Activated naive CD8-positive, alpha-beta T cell treated with anti-CD3 and anti-CD28 coated beads, Interleukin-2, amount 50 U/mL, for 24 hours (primary cell): ENCODE data around the gene VMO1.
A peak's percentile ranks its signal among the peaks of the same experiment; 100 is the strongest.

Experiments
- ATAC-seq: fragments of 150-1000 bp; cut with Tn5 transposase; one replicate; pipeline ENCODE4 v1.10.0; 2021
- DNase-seq: peaks from one replicate; pipeline ENCODE4 v3.0.0; 2021
- H3K27ac Mint-ChIP-seq: one replicate; pipeline ENCODE4 v1.8.0; 2021; ENCODE audit warnings: mild to moderate bottlenecking, mixed read lengths
- H3K27me3 Mint-ChIP-seq: one replicate; pipeline ENCODE4 v1.8.0; 2021; ENCODE audit warnings: mixed read lengths
- H3K36me3 Mint-ChIP-seq: one replicate; pipeline ENCODE4 v1.8.0; 2021; ENCODE audit warnings: low read depth, mixed read lengths
- H3K4me1 Mint-ChIP-seq: one replicate; pipeline ENCODE4 v1.8.0; 2021; ENCODE audit warnings: mixed read lengths
- H3K4me3 Mint-ChIP-seq: one replicate; pipeline ENCODE4 v1.8.0; 2021; ENCODE audit warnings: mild to moderate bottlenecking, moderate library complexity, mixed read lengths
- H3K9me3 Mint-ChIP-seq: one replicate; pipeline ENCODE4 v1.8.0; 2021; ENCODE audit warnings: mixed read lengths

The VMO1 gene

GRCh38 chr17:4786516-4786915, 352 bp upstream of the VMO1 start:
- peaks cover 27% of the 10 kb centered on the region for H3K4me1 Mint-ChIP-seq
- no peak overlapping the region for H3K27ac Mint-ChIP-seq
- no peaks in the 10 kb centered on the region for H3K9me3 Mint-ChIP-seq
- peaks cover 63% of the 10 kb centered on the region for H3K27me3 Mint-ChIP-seq
- no peak overlapping the region for H3K4me3 Mint-ChIP-seq
- ATAC-seq (no peak), DNase-seq (no peak)
- H3K36me3 Mint-ChIP-seq = peaks cover 2% of the 10 kb centered on the region

DNA sequence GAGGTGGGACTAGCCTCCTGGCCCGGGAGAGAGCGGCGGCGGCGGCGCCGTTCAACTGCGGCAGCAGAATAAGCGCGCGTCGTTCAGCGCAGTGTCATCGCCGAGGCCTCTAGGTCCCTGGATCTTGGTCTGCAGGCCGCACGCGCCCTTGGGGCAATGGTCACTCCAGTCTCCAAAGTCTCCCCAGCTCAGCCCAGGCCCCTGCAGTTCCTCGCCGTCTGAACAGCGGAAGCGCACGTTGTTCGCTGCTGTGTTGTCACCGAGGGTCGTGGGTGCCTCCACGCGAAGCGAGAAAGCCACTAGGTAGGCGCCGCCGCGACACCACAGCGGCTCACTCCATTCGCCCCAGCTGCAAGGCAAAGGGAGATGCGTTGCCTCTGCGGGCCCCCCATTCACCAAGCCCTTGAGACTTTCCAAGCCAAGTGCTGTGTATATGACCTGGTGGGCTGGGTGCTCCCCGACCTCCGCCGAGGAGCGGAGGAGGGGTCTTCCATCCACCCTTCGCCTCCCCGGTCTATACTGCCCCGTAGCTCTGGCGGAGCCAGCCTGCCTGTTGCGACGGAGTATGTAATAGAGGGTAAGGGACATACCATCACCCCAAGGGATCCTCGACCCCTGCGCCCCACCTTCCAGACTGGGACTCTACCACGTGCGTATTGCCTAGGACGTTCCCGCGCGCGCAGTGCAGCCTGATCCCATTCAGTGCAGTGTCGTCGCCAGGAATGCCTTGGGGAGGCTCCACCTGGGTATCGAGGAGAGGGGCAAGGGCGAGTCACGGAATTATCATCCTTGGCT, 656 bp downstream of the VMO1 start:
- ATAC-seq = no peak
- Mint-ChIP-seq H3K4me1 (peaks cover 19% of the 10 kb centered on the region), H3K27me3 (peaks cover 68% of the 10 kb centered on the region)

GRCh38 chr17:4782652-4783051, 3.5 kb downstream of the VMO1 start:
- Mint-ChIP-seq H3K36me3 (no peaks in the 10 kb centered on the region), H3K27ac (no peak overlapping the region), H3K27me3 (peaks cover 68% of the 10 kb centered on the region), H3K4me1 (peaks cover 14% of the 10 kb centered on the region), H3K9me3 (no peaks in the 10 kb centered on the region), H3K4me3 (no peak overlapping the region)
- peak; percentile 39 for ATAC-seq
- no peak for DNase-seq

More for the DNA sequence above, 656 bp downstream of the VMO1 start:
- DNase-seq = no peak
- peak overlapping the region; percentile 45 for H3K4me3 Mint-ChIP-seq
- H3K36me3 Mint-ChIP-seq = peaks cover 2% of the 10 kb centered on the region
- H3K9me3 Mint-ChIP-seq = no peaks in the 10 kb centered on the region
- H3K27ac Mint-ChIP-seq = no peak overlapping the region

GRCh38 chr17:4780325-4780955, 5.7 kb downstream of the VMO1 start:
- H3K27me3 Mint-ChIP-seq = peaks cover 47% of the 10 kb centered on the region
- H3K4me3 Mint-ChIP-seq = no peak overlapping the region
- no peak overlapping the region for H3K27ac Mint-ChIP-seq
- peaks cover 2% of the 10 kb centered on the region for H3K4me1 Mint-ChIP-seq
- H3K9me3 Mint-ChIP-seq = no peaks in the 10 kb centered on the region
- no peak for ATAC-seq
- DNase-seq = no peak
- no peaks in the 10 kb centered on the region for H3K36me3 Mint-ChIP-seq

GRCh38 chr17:4777969-4778760, 8.0 kb downstream of the VMO1 start:
- H3K4me1 Mint-ChIP-seq = no peaks in the 10 kb centered on the region
- no peak for DNase-seq
- no peaks in the 10 kb centered on the region for H3K9me3 Mint-ChIP-seq
- no peaks in the 10 kb centered on the region for H3K36me3 Mint-ChIP-seq
- peaks cover 28% of the 10 kb centered on the region for H3K27me3 Mint-ChIP-seq
- ATAC-seq = no peak
- no peak overlapping the region for H3K4me3 Mint-ChIP-seq
- H3K27ac Mint-ChIP-seq = no peak overlapping the region

GRCh38 chr17:4772235-4772613, 13.9 kb downstream of the VMO1 start:
- Mint-ChIP-seq H3K9me3 (no peaks in the 10 kb centered on the region), H3K27me3 (peaks cover 4% of the 10 kb centered on the region), H3K27ac (no peak overlapping the region), H3K36me3 (no peaks in the 10 kb centered on the region), H3K4me1 (peaks cover 5% of the 10 kb centered on the region), H3K4me3 (no peak overlapping the region)
- ATAC-seq (no peak), DNase-seq (no peak)

DNA sequence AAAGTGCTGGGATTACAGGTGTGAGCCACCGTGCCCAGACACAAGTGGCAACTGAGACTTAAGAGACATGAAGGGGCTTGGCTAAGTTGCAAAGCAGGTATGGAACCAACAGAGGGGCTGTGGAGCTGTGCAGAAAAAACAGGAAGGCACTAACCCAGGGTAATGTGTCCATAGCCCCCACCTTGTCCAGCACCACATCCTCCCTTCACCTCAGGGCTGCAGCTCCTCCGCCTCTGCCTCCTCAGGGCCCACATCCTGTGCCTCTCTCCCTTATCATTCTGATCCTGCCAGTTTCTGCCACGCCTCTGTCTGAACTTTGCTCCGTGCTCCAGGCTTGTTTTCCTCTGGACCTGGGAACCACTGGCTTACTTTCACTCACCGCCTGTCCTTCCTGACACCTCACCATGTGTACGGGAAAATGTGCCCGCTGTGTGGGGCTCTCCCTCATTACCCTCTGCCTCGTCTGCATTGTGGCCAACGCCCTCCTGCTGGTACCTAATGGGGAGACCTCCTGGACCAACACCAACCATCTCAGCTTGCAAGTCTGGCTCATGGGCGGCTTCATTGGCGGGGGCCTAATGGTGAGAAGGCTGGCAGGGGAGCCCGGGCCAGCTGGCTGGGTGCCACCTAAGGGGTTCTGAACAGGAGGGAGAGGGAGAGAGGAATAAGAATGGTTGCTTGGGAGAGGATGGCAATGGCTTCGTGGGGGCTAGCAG, 14.5 kb downstream of the VMO1 start, which contains the start of gene TM4SF5:
Gene TM4SF5, plus strand, starts transcription at position 368 of the 716 bp plus-strand sequence. Its CDS starts 37 bp downstream, at position 405.
- no peak within 1 kb of the TSS for H3K4me3 Mint-ChIP-seq

DNA sequence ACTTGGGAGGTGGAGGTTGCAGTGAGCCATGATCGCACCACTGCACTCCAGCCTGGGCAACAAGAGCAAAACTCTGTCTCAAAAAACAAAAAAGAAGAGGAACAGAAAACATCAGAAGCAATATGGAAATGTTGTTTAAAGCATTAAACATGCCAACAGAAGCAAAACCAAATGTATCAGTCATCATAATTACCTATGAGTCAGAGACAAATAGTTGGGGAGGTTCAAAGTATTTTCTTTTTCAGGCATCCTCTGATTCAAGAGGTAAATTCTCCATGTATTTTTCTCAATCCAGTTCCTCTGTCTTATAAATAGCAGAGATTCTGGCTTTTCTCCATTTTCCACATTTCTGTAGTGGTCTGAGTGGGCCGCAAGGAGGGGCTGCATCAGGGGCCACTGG, 16.5 kb downstream of the VMO1 start:
- Mint-ChIP-seq H3K27me3 (peaks cover 4% of the 10 kb centered on the region), H3K4me1 (peaks cover 5% of the 10 kb centered on the region), H3K36me3 (no peaks in the 10 kb centered on the region), H3K4me3 (no peak overlapping the region), H3K27ac (no peak overlapping the region), H3K9me3 (no peaks in the 10 kb centered on the region)
- DNase-seq = no peak
- no peak for ATAC-seq

More for the DNA sequence above, 14.5 kb downstream of the VMO1 start, which contains the start of gene TM4SF5:
- Mint-ChIP-seq H3K4me1 (peaks cover 5% of the 10 kb centered on the region), H3K36me3 (no peaks in the 10 kb centered on the region), H3K9me3 (no peaks in the 10 kb centered on the region), H3K27me3 (peaks cover 4% of the 10 kb centered on the region), H3K27ac (peak within 1 kb of the TSS; percentile 37)
- DNase-seq (no peak), ATAC-seq (no peak)

DNA sequence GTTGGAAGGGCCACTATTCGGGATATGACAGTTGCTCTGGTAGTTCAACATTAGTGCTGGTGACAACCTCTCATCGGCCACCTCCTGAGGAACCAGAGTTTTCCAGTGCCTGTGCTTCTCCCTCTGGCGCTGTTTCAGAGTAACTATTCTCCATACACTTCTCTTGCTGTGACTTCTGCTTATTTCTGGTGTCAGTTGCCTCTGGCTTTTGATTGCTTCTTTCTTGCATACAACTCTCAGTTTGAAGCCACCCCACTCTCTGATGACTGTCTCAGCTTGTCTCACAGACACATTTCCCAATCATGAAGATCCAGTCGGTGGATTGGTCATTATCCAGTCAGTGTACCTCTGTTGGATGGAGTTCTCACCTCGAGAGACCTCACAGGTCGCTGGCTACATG, 17.9 kb downstream of the VMO1 start:
- ATAC-seq = no peak
- Mint-ChIP-seq H3K4me3 (no peak overlapping the region), H3K4me1 (peaks cover 5% of the 10 kb centered on the region), H3K36me3 (no peaks in the 10 kb centered on the region), H3K9me3 (no peaks in the 10 kb centered on the region), H3K27me3 (peaks cover 4% of the 10 kb centered on the region), H3K27ac (no peak overlapping the region)
- DNase-seq = no peak

DNA sequence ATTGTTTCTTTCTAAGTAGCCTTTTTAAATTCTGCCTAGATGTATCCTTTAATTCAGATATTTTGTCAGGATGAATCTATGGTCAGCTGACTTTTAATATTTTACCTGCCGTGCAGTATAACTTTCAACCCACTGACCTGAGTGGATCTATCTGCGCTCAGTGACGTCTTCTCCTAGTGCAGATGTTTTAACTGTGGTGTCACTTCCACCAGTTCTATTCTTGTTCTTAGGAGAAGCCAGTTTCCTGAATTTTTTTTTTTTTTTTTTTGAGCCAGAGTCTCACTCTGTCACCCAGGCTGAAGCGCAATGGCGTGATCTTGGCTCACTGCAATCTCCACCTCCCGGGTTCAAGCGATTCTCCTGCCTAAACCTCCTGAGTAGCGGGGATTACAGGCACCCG, 19.4 kb downstream of the VMO1 start:
- no peak overlapping the region for H3K27ac Mint-ChIP-seq
- peaks cover 4% of the 10 kb centered on the region for H3K27me3 Mint-ChIP-seq
- ATAC-seq (no peak), DNase-seq (no peak)
- H3K36me3 Mint-ChIP-seq = no peaks in the 10 kb centered on the region
- H3K9me3 Mint-ChIP-seq = no peaks in the 10 kb centered on the region
- H3K4me3 Mint-ChIP-seq = no peak overlapping the region
- H3K4me1 Mint-ChIP-seq = peaks cover 4% of the 10 kb centered on the region

- ATAC-seq (no peak), DNase-seq (no peak)
- H3K36me3 Mint-ChIP-seq = no peaks in the 10 kb centered on the region
- H3K4me3 Mint-ChIP-seq = no peak overlapping the region
- H3K9me3 Mint-ChIP-seq = no peaks in the 10 kb centered on the region
- H3K27me3 Mint-ChIP-seq = peaks cover 4% of the 10 kb centered on the region
- H3K4me1 Mint-ChIP-seq = peaks cover 2% of the 10 kb centered on the region
- H3K27ac Mint-ChIP-seq = no peak overlapping the region
Observed at GRCh38 chr17:4766201-4766600, 20.0 kb downstream of the VMO1 start.

- ATAC-seq (no peak), DNase-seq (no peak)
- no peak overlapping the region for H3K27ac Mint-ChIP-seq
- peaks cover 4% of the 10 kb centered on the region for H3K27me3 Mint-ChIP-seq
- H3K36me3 Mint-ChIP-seq = no peaks in the 10 kb centered on the region
- H3K4me1 Mint-ChIP-seq = peaks cover 2% of the 10 kb centered on the region
- no peaks in the 10 kb centered on the region for H3K9me3 Mint-ChIP-seq
- H3K4me3 Mint-ChIP-seq = no peak overlapping the region
Observed at GRCh38 chr17:4764595-4764994, 21.6 kb downstream of the VMO1 start.

- Mint-ChIP-seq H3K27ac (no peak overlapping the region), H3K9me3 (no peaks in the 10 kb centered on the region), H3K4me3 (no peak overlapping the region), H3K36me3 (no peaks in the 10 kb centered on the region), H3K4me1 (no peaks in the 10 kb centered on the region), H3K27me3 (peaks cover 4% of the 10 kb centered on the region)
- ATAC-seq = no peak
- DNase-seq = no peak
Observed at GRCh38 chr17:4759776-4760236, 26.4 kb downstream of the VMO1 start.

GRCh38 chr17:4753392-4753791, 32.8 kb downstream of the VMO1 start:
- Mint-ChIP-seq H3K27me3 (peaks cover 25% of the 10 kb centered on the region), H3K4me1 (peaks cover 1% of the 10 kb centered on the region)

More at GRCh38 chr17:4753392-4753791, 32.8 kb downstream of the VMO1 start:
- no peak overlapping the region for H3K4me3 Mint-ChIP-seq
- no peak overlapping the region for H3K27ac Mint-ChIP-seq
- H3K36me3 Mint-ChIP-seq = no peaks in the 10 kb centered on the region
- DNase-seq = no peak
- H3K9me3 Mint-ChIP-seq = no peaks in the 10 kb centered on the region
- no peak for ATAC-seq
